BE2C (cell line): ENCODE results near the gene HDAC4.

ENCODE experiments used
- DNase-seq: peaks from one replicate; pipeline ENCODE4 v3.0.0-alpha.2; 2020
- H3K27me3 ChIP-seq: fragments of 250-450 bp; sonication (Bioruptor Pico); 2 replicates; pipeline ENCODE4 v1.5.1; 2020; ENCODE audit warnings: mild to moderate bottlenecking
- H3K36me3 ChIP-seq: fragments of 250-450 bp; sonication (Bioruptor Pico); 2 replicates; pipeline ENCODE4 v1.5.1; 2020; ENCODE audit warnings: mild to moderate bottlenecking
- H3K4me1 ChIP-seq: fragments of 250-450 bp; sonication (Bioruptor Pico); 2 replicates; pipeline ENCODE4 v1.5.1; 2020
- H3K4me3 ChIP-seq: 2 replicates; pipeline ENCODE4 v1.5.1; 2011; ENCODE audit warnings: low read depth, low read length
- H3K9me3 ChIP-seq: fragments of 250-450 bp; sonication (Bioruptor Pico); 2 replicates; pipeline ENCODE4 v1.5.1; 2020
- TF ChIP-seq, protein P1 (sequence below): IDR thresholded peaks from 2 replicates; pipeline ENCODE4 v1.5.1; 2012; ENCODE audit warnings: mild to moderate bottlenecking, low read depth, low read length

HDAC4 gene

DNA sequence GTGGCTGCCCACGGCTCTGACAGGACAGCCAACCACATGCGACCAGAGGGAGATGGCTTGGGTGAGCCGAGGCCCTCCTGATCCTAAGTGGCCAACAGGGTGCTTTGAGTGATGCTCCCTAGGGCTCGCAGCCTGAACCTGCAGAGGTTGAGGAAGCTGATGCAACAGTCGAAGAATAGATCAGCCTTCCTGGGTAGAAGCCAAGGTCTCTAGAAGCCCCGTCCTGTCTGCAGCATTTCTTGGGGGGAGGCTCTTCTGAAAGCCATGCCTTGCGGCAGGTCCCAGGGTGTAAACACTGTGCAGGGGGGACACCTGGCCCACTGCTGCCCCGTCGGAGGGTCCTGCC lies 136.4 kb downstream of the HDAC4 start:
- no peak for DNase-seq
- Histone ChIP-seq H3K9me3 (no peaks in the 10 kb centered on the region), H3K27me3 (no peaks in the 10 kb centered on the region), H3K4me3 (no peak overlapping the region), H3K36me3 (no peaks in the 10 kb centered on the region), H3K4me1 (peaks cover 28% of the 10 kb centered on the region)
- TF ChIP-seq, protein P1, sequence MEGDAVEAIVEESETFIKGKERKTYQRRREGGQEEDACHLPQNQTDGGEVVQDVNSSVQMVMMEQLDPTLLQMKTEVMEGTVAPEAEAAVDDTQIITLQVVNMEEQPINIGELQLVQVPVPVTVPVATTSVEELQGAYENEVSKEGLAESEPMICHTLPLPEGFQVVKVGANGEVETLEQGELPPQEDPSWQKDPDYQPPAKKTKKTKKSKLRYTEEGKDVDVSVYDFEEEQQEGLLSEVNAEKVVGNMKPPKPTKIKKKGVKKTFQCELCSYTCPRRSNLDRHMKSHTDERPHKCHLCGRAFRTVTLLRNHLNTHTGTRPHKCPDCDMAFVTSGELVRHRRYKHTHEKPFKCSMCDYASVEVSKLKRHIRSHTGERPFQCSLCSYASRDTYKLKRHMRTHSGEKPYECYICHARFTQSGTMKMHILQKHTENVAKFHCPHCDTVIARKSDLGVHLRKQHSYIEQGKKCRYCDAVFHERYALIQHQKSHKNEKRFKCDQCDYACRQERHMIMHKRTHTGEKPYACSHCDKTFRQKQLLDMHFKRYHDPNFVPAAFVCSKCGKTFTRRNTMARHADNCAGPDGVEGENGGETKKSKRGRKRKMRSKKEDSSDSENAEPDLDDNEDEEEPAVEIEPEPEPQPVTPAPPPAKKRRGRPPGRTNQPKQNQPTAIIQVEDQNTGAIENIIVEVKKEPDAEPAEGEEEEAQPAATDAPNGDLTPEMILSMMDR: no peak

DNA sequence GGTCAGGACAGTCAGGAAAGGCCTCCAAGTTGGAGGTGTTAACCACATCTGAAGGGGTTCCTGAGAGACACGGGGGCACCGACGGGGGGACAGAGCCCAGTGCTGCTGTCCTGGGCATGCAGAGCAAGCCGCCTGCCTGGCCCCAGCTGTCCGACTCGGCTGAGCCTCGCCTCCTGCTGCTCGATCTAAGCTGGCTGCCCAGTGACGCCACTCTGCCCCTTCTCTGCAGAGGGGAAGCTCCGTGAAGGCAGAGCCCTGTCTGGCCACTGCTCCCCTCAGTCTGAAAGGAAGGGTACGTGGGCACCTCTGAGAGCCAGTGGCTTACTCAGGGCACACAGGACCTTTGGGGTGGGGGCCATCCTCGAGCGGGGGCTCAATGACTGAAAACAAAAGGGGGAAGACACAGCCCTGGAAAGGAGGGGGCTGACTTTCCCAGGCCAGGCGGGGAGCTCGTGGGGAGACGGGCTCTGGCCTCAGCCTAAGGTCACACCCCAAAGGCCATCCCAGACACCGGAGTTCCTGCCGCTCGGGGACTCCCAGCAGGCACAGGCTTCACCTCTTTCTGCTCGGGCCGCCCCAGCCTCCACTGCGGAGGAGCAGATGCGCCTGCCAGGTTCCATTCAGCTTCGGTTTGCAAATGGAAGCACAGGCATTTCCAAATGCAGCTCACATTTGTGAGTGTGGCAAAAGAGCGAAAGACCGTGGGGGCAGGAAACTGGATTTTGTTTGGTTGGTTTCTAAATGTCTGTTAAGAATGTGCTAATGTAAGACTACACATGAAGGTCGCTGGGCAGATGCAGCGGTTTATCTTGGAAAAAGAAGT lies 136.9 kb downstream of the HDAC4 start:
- Histone ChIP-seq H3K4me1 (peaks cover 28% of the 10 kb centered on the region), H3K27me3 (no peaks in the 10 kb centered on the region), H3K36me3 (no peaks in the 10 kb centered on the region), H3K9me3 (no peaks in the 10 kb centered on the region), H3K4me3 (no peak overlapping the region)
- DNase-seq: no peak
- TF ChIP-seq, protein P1: no peak

GRCh38 chr2:239263231-239263630 lies 137.6 kb downstream of the HDAC4 start:
- TF ChIP-seq, protein P1: no peak
- Histone ChIP-seq H3K9me3 (no peaks in the 10 kb centered on the region), H3K4me1 (peaks cover 24% of the 10 kb centered on the region), H3K27me3 (no peaks in the 10 kb centered on the region), H3K36me3 (no peaks in the 10 kb centered on the region), H3K4me3 (no peak overlapping the region)
- DNase-seq: no peak

DNA sequence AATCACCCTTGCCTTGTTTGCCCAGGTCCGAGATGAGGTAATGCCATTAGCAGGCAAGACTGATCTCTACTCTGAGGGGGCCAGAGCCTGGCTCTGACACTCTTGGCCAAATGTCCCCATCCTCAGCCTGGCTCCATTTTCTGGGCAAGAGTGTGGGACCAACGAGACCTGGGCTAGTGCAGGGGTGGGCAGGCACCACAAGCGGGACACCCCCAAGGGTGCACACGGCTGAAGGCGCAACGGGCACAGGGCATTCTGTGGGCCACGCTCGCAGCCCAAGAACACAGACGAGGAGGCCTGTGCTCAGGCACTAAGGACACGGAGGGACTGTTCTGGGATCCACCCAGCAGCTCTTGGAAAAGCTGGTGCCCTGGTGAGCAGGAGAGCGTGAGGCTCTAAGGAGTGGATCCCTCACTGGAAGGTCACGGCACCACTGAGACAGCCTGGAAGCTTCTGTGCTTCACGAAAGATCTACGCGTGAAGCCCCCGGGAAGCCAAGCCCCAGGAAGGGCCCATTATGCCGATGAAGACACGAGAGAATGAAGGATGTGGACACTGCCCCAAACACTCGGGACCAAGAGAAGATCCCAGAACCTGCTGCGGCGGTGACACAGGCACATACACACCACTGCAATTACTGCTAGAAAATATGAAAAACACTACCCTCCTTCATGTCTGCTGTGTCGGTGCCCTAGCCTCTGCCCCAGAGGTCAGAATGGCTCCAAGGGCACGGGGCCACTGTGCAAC lies 138.2 kb downstream of the HDAC4 start:
- Histone ChIP-seq H3K4me3 (no peak overlapping the region), H3K36me3 (no peaks in the 10 kb centered on the region), H3K9me3 (no peaks in the 10 kb centered on the region), H3K4me1 (peaks cover 23% of the 10 kb centered on the region), H3K27me3 (no peaks in the 10 kb centered on the region)
- DNase-seq: no peak
- TF ChIP-seq, protein P1: no peak

DNA sequence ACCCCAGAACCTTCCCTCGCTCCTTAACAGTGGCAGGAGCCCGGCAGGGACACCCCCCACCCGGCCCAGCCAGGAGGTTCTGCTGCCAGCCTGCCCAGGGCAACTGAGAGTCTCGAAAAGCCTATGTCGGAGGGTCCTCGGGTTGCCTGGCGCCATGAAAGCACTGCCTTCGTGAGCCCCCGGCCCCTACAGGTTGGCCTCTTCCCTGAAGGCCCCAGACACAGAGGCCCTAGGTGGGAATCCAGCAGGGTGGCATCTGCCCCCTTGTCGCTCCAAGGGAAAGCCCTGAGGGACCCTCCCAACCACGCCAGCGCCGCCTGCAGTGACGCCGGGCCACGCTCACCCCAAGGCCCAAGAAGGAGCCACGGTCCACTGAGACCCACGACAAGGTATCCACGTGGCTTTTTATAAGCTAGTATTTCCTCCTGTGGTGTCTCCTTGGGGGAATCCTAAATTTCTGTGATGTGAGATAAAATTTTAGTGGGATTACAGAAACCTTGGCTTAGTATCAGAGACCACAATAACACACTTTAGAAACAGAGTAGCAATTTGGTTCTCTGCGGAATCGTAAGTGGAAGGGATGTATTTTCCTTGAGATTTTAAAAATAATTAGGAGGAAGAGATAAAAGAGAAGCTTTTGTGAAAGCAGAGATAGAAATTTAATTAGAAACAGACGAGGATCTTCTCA lies 138.9 kb downstream of the HDAC4 start:
- no peak overlapping the region for H3K4me3 ChIP-seq
- TF ChIP-seq, protein P1: no peak

More for the DNA sequence above, 138.9 kb downstream of the HDAC4 start:
- Histone ChIP-seq H3K27me3 (no peaks in the 10 kb centered on the region), H3K4me1 (peaks cover 28% of the 10 kb centered on the region), H3K9me3 (no peaks in the 10 kb centered on the region), H3K36me3 (no peaks in the 10 kb centered on the region)
- no peak for DNase-seq
